ENCODE data around the gene TEX44.
A peak's percentile ranks its signal among the peaks of the same experiment; 100 is the strongest.

TEX44 gene

DNA sequence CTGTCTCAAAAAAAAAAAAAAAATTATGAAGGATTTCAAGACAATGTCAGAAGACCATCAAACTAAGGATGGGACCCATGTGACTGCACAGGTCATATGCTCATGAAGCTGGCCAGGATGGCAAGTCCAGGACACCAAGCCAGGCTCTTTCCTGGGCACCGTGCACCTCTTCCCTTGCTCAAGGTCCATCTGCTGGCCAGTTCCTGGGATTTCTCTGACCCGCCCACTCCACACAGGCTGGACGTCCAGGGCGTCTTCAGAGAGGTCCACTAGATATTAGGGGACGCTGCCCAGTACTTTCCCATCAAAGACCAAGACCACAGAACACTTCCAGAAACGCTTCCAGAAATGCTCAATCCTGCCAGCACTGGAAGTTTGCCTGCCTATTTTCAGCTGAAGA is 14.3 kb downstream of the TEX44 start:
- TF ChIP-seq, protein P1, sequence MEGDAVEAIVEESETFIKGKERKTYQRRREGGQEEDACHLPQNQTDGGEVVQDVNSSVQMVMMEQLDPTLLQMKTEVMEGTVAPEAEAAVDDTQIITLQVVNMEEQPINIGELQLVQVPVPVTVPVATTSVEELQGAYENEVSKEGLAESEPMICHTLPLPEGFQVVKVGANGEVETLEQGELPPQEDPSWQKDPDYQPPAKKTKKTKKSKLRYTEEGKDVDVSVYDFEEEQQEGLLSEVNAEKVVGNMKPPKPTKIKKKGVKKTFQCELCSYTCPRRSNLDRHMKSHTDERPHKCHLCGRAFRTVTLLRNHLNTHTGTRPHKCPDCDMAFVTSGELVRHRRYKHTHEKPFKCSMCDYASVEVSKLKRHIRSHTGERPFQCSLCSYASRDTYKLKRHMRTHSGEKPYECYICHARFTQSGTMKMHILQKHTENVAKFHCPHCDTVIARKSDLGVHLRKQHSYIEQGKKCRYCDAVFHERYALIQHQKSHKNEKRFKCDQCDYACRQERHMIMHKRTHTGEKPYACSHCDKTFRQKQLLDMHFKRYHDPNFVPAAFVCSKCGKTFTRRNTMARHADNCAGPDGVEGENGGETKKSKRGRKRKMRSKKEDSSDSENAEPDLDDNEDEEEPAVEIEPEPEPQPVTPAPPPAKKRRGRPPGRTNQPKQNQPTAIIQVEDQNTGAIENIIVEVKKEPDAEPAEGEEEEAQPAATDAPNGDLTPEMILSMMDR (IDR thresholded peaks at IDR 0.05; ENCODE audit: low read depth, low read length): no peak
- peaks cover 32% of the 10 kb centered on the region for H3K4me1 ChIP-seq
- H3K27me3 ChIP-seq: no peaks in the 10 kb centered on the region
- H3K9me3 ChIP-seq: no peaks in the 10 kb centered on the region
- H3K4me3 ChIP-seq (ENCODE audit: low read depth, low read length): no peak overlapping the region
- DNase-seq: no peak
- no peaks in the 10 kb centered on the region for H3K36me3 ChIP-seq

- no peak overlapping the region for H3K4me3 ChIP-seq (ENCODE audit: low read depth, low read length)
- H3K9me3 ChIP-seq: no peaks in the 10 kb centered on the region
- H3K36me3 ChIP-seq: no peaks in the 10 kb centered on the region
- DNase-seq: peak; percentile 61
- H3K4me1 ChIP-seq: peaks cover 17% of the 10 kb centered on the region
- no peaks in the 10 kb centered on the region for H3K27me3 ChIP-seq
- TF ChIP-seq, protein P1 (IDR thresholded peaks at IDR 0.05; ENCODE audit: low read depth, low read length): peak; percentile 59
Measured at GRCh38 chr2:231611273-231612108, 18.8 kb downstream of the TEX44 start.

DNA sequence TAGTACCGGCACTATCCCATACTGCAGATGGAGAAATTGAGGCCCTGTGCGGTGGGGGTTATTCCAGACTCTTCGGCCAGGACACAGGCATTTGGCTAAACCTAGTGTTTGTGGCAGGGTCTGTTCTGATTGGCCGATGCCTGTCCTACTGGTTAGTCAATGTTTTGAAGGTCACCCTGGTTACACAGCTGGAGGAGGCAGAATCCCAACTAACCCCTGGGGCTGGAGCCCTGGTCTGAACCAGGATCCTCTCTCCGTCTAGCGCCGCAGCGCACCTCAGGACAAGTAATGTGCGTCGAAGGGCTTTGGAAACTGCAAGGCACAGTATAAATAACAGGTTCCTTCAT is 19.4 kb downstream of the TEX44 start:
- TF ChIP-seq, protein P1 (IDR thresholded peaks at IDR 0.05; ENCODE audit: low read depth, low read length): no peak
- H3K9me3 ChIP-seq: no peaks in the 10 kb centered on the region
- DNase-seq: no peak
- no peaks in the 10 kb centered on the region for H3K27me3 ChIP-seq
- no peaks in the 10 kb centered on the region for H3K36me3 ChIP-seq
- peaks cover 17% of the 10 kb centered on the region for H3K4me1 ChIP-seq
- H3K4me3 ChIP-seq (ENCODE audit: low read depth, low read length): no peak overlapping the region

DNA sequence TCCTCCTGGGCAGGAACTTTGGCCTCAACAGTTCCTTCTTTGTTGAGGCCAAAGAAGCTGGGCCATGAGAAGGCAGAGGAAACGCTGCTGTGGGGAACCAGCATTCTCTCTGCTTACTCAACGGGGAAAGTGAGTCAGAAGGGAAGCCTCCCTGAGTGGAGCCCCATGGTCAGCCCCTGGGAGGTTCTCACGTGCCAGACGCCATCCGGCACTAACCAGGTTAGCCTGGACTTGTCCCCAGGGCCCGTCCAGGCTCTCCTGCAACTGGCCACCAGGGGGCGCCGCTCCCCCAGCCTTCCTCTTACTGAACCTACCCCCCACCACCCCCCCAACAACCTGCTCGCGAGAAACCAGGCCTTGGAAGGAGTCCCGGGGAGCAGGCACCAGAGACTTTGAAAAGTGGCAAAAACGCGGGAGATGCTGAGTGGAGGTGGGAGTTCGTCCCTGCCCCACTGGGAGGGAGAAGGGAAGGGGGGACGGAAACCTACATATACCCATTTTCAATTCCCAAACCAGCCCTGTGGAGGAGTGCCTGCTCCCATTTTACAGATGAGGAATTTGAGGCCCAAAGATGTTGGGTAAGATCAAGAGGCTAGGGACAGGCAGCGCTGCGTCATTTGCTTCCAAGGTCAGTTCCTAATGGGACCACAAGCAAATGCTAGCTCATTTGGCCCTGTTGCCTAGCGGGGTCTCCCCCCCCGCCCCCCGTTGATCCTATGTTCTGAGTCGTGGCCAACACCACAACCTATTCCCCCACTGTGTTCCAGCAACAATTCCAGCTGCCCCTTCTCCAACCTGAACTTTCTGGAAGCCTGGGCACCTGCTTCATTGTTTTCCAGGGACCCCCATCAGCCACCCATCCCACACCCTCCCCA is 20.0 kb downstream of the TEX44 start:
- peaks cover 17% of the 10 kb centered on the region for H3K4me1 ChIP-seq
- no peak overlapping the region; the same call in 1 of the 2 replicates for H3K4me3 ChIP-seq (ENCODE audit: low read depth, low read length)
- H3K27me3 ChIP-seq: no peaks in the 10 kb centered on the region
- H3K36me3 ChIP-seq: no peaks in the 10 kb centered on the region
- DNase-seq: peak; percentile 90
- no peaks in the 10 kb centered on the region for H3K9me3 ChIP-seq
- TF ChIP-seq, protein P1 (IDR thresholded peaks at IDR 0.05; ENCODE audit: low read depth, low read length): peak; percentile 83

DNA sequence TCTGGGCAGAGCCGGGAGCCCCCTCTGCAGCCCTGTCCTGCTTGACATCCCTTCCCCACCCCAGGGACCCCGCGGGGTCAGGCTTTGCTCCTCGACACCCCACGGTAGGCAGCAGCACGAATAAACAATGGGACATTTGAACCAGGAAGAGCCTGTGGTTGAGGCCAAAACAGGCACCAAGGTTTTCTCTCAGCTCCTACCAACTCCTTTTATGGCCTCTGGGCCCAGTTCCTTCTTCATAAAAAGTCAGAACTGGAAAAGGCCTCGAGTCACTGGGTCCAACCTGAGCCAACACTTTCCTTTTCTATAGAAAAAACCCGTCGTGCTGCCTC is 20.6 kb downstream of the TEX44 start:
- no peaks in the 10 kb centered on the region for H3K9me3 ChIP-seq
- TF ChIP-seq, protein P1 (IDR thresholded peaks at IDR 0.05; ENCODE audit: low read depth, low read length): no peak
- H3K36me3 ChIP-seq: no peaks in the 10 kb centered on the region
- peaks cover 17% of the 10 kb centered on the region for H3K4me1 ChIP-seq
- no peaks in the 10 kb centered on the region for H3K27me3 ChIP-seq
- no peak for DNase-seq
- H3K4me3 ChIP-seq (ENCODE audit: low read depth, low read length): peak overlapping the region; percentile 48
